ENCODE measurements around the gene FAM24B. TPM values are rescaled to one million over a fixed set of nuclear protein-coding genes. Genes with fewer than 3 reads are reported as not detected.

The FAM24B gene
- polyA plus RNA-seq, 1 donor from 2014 or later: 3.4 TPM

GRCh38 chr10:122850705-122851640, 28.4 kb downstream of the FAM24B start:
- H3F3A ChIP-seq (ENCODE audit: insufficient read depth, low read length, poor library complexity, severe bottlenecking): no peaks in the 10 kb centered on the region
- no peaks in the 10 kb centered on the region for H4K20me1 ChIP-seq (ENCODE audit: insufficient read depth)
- no peak overlapping the region for H3K27ac ChIP-seq (ENCODE audit: low read length)
- H3K27me3 ChIP-seq (ENCODE audit: insufficient read depth, low read depth, low read length): no peaks in the 10 kb centered on the region
- H3K79me2 ChIP-seq (replicated peaks; ENCODE audit: insufficient read depth, low read length): no peaks in the 10 kb centered on the region
- H3K4me2 ChIP-seq (ENCODE audit: low read length): no peak overlapping the region
- H3K36me3 ChIP-seq (ENCODE audit: insufficient read depth, low read length): no peaks in the 10 kb centered on the region
- H3K4me3 ChIP-seq (ENCODE audit: low read length): no peak overlapping the region
- TF ChIP-seq RAD21 (conservative IDR thresholded peaks at IDR 0.05) (no peak), CTCF (IDR thresholded peaks at IDR 0.05; ENCODE audit: poor library complexity, severe bottlenecking) (no peak), TAF1 (IDR thresholded peaks at IDR 0.05; ENCODE audit: low read depth) (no peak), MXI1 (conservative IDR thresholded peaks at IDR 0.05; ENCODE audit: poor library complexity, severe bottlenecking) (no peak), POLR2AphosphoS5 (IDR thresholded peaks at IDR 0.05) (no peak), EZH2 (IDR thresholded peaks at IDR 0.05; ENCODE audit: borderline replicate concordance, insufficient read depth, low read length, poor library complexity, severe bottlenecking) (no peak)
- TF ChIP-seq, protein P1, sequence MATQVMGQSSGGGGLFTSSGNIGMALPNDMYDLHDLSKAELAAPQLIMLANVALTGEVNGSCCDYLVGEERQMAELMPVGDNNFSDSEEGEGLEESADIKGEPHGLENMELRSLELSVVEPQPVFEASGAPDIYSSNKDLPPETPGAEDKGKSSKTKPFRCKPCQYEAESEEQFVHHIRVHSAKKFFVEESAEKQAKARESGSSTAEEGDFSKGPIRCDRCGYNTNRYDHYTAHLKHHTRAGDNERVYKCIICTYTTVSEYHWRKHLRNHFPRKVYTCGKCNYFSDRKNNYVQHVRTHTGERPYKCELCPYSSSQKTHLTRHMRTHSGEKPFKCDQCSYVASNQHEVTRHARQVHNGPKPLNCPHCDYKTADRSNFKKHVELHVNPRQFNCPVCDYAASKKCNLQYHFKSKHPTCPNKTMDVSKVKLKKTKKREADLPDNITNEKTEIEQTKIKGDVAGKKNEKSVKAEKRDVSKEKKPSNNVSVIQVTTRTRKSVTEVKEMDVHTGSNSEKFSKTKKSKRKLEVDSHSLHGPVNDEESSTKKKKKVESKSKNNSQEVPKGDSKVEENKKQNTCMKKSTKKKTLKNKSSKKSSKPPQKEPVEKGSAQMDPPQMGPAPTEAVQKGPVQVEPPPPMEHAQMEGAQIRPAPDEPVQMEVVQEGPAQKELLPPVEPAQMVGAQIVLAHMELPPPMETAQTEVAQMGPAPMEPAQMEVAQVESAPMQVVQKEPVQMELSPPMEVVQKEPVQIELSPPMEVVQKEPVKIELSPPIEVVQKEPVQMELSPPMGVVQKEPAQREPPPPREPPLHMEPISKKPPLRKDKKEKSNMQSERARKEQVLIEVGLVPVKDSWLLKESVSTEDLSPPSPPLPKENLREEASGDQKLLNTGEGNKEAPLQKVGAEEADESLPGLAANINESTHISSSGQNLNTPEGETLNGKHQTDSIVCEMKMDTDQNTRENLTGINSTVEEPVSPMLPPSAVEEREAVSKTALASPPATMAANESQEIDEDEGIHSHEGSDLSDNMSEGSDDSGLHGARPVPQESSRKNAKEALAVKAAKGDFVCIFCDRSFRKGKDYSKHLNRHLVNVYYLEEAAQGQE (IDR thresholded peaks at IDR 0.05; ENCODE audit: borderline replicate concordance): no peak
- H3K9me3 ChIP-seq (ENCODE audit: low read length): no peaks in the 10 kb centered on the region
- H3K9me2 ChIP-seq (ENCODE audit: insufficient read depth, low read length): no peaks in the 10 kb centered on the region
- no peak overlapping the region for H2AFZ ChIP-seq (ENCODE audit: low read depth, low read length)
- H3K9ac ChIP-seq (ENCODE audit: low read length): no peak overlapping the region

DNA sequence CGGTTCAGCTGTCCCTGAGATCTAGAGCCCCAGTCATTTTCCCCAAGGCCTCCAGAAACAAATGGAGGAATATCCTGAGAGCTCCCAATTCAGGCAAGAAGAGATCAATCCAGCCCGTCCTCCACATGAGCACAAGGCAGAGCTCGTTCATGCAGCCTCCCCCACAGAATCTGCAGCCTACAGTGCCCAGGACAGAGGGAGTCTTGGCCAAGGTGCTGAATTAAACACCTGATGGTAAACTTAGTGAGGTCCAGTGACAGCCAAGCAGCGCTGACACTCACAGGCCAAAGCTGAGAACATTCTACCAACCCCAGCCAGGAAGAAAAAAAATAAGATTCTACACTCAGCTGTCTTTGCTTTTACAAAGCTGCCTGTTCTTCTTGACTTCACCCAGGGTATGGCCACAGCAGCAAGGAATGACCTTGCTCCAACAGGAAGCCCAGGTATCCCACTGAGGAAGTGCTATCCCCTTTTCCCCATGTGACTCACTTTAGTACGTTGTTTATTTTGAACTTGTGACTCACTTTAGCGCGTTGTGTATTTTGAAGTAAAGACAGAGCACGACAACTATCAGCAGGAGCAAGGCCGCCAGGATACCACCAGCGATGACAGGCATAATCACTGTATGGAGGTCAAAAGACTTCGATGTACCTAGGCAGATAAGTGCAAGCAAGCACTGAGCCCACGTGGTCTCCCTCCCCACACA, 29.3 kb downstream of the FAM24B start:
- no peaks in the 10 kb centered on the region for H3K9me3 ChIP-seq (ENCODE audit: low read length)
- no peak overlapping the region for H3K9ac ChIP-seq (ENCODE audit: low read length)
- no peaks in the 10 kb centered on the region for H3K79me2 ChIP-seq (replicated peaks; ENCODE audit: insufficient read depth, low read length)
- H3K4me3 ChIP-seq (ENCODE audit: low read length): no peak overlapping the region
- no peak for TF ChIP-seq MXI1 (conservative IDR thresholded peaks at IDR 0.05; ENCODE audit: poor library complexity, severe bottlenecking)
- no peak for TF ChIP-seq SMC3 (conservative IDR thresholded peaks at IDR 0.05; ENCODE audit: poor library complexity)
- TF ChIP-seq, protein P1 (IDR thresholded peaks at IDR 0.05; ENCODE audit: borderline replicate concordance): no peak
- no peak for TF ChIP-seq EZH2 (IDR thresholded peaks at IDR 0.05; ENCODE audit: borderline replicate concordance, insufficient read depth, low read length, poor library complexity, severe bottlenecking)
- TF ChIP-seq EP300 (conservative IDR thresholded peaks at IDR 0.05; ENCODE audit: poor library complexity, severe bottlenecking): no peak
- no peak for TF ChIP-seq RAD21 (conservative IDR thresholded peaks at IDR 0.05)
- no peak for TF ChIP-seq CTCF (IDR thresholded peaks at IDR 0.05; ENCODE audit: poor library complexity, severe bottlenecking)
- no peak for TF ChIP-seq TAF1 (IDR thresholded peaks at IDR 0.05; ENCODE audit: low read depth)
- TF ChIP-seq POLR2AphosphoS5 (IDR thresholded peaks at IDR 0.05): no peak
- H4K20me1 ChIP-seq (ENCODE audit: insufficient read depth): no peaks in the 10 kb centered on the region
- no peaks in the 10 kb centered on the region for H3K36me3 ChIP-seq (ENCODE audit: insufficient read depth, low read length)
- no peak overlapping the region for H2AFZ ChIP-seq (ENCODE audit: low read depth, low read length)
- no peak overlapping the region for H3K27ac ChIP-seq (ENCODE audit: low read length)
- H3K27me3 ChIP-seq (ENCODE audit: insufficient read depth, low read depth, low read length): no peaks in the 10 kb centered on the region
- no peaks in the 10 kb centered on the region for H3F3A ChIP-seq (ENCODE audit: insufficient read depth, low read length, poor library complexity, severe bottlenecking)
- no peaks in the 10 kb centered on the region for H3K9me2 ChIP-seq (ENCODE audit: insufficient read depth, low read length)
- H3K4me2 ChIP-seq (ENCODE audit: low read length): no peak overlapping the region

All from neural cell (in vitro differentiated cells).